Measurements from ENCODE around the gene RBM6. TPM values are rescaled to one million over a fixed set of nuclear protein-coding genes. Genes with fewer than 3 reads are reported as not detected.
"Not testable (repeated sequence)": the region's sequence is repeated elsewhere in the genome, so short reads cannot be mapped to it uniquely, and the experiment has no call there.

RBM6 gene
- total RNA-seq, 1 donor from 2014 or later, result 71.5 TPM

- Histone ChIP-seq H3K4me1 (no peaks in the 10 kb centered on the region), H3K36me3 (peaks cover 0 to 6% of the 10 kb centered on the region in 2 donors), H3K4me3 (no peak overlapping the region), H3K27me3 (no peaks in the 10 kb centered on the region), H3K27ac (no peak overlapping the region), H3K9me3 (no peaks in the 10 kb centered on the region)
- no peak for TF ChIP-seq POLR2A (IDR thresholded peaks at IDR 0.05)
- TF ChIP-seq, protein P1, sequence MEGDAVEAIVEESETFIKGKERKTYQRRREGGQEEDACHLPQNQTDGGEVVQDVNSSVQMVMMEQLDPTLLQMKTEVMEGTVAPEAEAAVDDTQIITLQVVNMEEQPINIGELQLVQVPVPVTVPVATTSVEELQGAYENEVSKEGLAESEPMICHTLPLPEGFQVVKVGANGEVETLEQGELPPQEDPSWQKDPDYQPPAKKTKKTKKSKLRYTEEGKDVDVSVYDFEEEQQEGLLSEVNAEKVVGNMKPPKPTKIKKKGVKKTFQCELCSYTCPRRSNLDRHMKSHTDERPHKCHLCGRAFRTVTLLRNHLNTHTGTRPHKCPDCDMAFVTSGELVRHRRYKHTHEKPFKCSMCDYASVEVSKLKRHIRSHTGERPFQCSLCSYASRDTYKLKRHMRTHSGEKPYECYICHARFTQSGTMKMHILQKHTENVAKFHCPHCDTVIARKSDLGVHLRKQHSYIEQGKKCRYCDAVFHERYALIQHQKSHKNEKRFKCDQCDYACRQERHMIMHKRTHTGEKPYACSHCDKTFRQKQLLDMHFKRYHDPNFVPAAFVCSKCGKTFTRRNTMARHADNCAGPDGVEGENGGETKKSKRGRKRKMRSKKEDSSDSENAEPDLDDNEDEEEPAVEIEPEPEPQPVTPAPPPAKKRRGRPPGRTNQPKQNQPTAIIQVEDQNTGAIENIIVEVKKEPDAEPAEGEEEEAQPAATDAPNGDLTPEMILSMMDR (IDR thresholded peaks at IDR 0.05), result no peak
- TF ChIP-seq POLR2AphosphoS5 (IDR thresholded peaks at IDR 0.05; ENCODE audit: insufficient read depth in 1 of 2, low read depth in 1 of 2), result no peak
- no peak for DNase-seq (ENCODE audit: extremely low spot score in 2 of 2)
- intact Hi-C loops (cut with DNase I), result no loop called here
Observed at GRCh38 chr3:50003824-50004223, 63.9 kb downstream of the RBM6 start.

- Histone ChIP-seq H3K4me1 (no peaks in the 10 kb centered on the region), H3K4me3 (no peak overlapping the region), H3K9me3 (no peaks in the 10 kb centered on the region), H3K36me3 (no peaks in the 10 kb centered on the region), H3K27me3 (no peaks in the 10 kb centered on the region), H3K27ac (no peak overlapping the region)
- intact Hi-C loops (cut with DNase I), result no loop called here
- no peak for DNase-seq (ENCODE audit: extremely low spot score in 2 of 2)
- TF ChIP-seq POLR2A (IDR thresholded peaks at IDR 0.05) (no peak), POLR2AphosphoS5 (IDR thresholded peaks at IDR 0.05; ENCODE audit: insufficient read depth in 1 of 2, low read depth in 1 of 2) (no peak)
- TF ChIP-seq, protein P1 (IDR thresholded peaks at IDR 0.05), result no peak
Observed at GRCh38 chr3:50008931-50009330, 69.0 kb downstream of the RBM6 start.

- TF ChIP-seq POLR2A (IDR thresholded peaks at IDR 0.05), result no peak
- TF ChIP-seq POLR2AphosphoS5 (IDR thresholded peaks at IDR 0.05; ENCODE audit: insufficient read depth in 1 of 2, low read depth in 1 of 2), result no peak
- TF ChIP-seq, protein P1 (IDR thresholded peaks at IDR 0.05), result no peak
- intact Hi-C loops (cut with DNase I), result no loop called here
Observed at GRCh38 chr3:50010959-50011358, 71.0 kb downstream of the RBM6 start.

GRCh38 chr3:50015918-50016317 lies 76.0 kb downstream of the RBM6 start:
- TF ChIP-seq POLR2AphosphoS5 (IDR thresholded peaks at IDR 0.05; ENCODE audit: insufficient read depth in 1 of 2, low read depth in 1 of 2) (no peak), POLR2A (IDR thresholded peaks at IDR 0.05) (no peak)
- TF ChIP-seq, protein P1 (IDR thresholded peaks at IDR 0.05), result no peak
- no peak overlapping the region for H3K4me3 ChIP-seq
- no peaks in the 10 kb centered on the region for H3K27me3 ChIP-seq
- peaks cover 0 to 5% of the 10 kb centered on the region in 2 donors for H3K36me3 ChIP-seq
- no peak overlapping the region for H3K27ac ChIP-seq
- H3K9me3 ChIP-seq, result no peaks in the 10 kb centered on the region
- no peak for DNase-seq (ENCODE audit: extremely low spot score in 2 of 2)
- no peaks in the 10 kb centered on the region for H3K4me1 ChIP-seq
- intact Hi-C loops (cut with DNase I), result no loop called here

More at GRCh38 chr3:50010959-50011358, 71.0 kb downstream of the RBM6 start:
- H3K27ac ChIP-seq, result no peak overlapping the region
- H3K9me3 ChIP-seq, result no peaks in the 10 kb centered on the region
- H3K36me3 ChIP-seq, result no peaks in the 10 kb centered on the region
- no peaks in the 10 kb centered on the region for H3K4me1 ChIP-seq
- H3K4me3 ChIP-seq, result no peak overlapping the region
- H3K27me3 ChIP-seq, result no peaks in the 10 kb centered on the region
- DNase-seq (ENCODE audit: extremely low spot score in 2 of 2), result no peak

- Histone ChIP-seq H3K4me3 (no peak overlapping the region), H3K36me3 (peaks cover 0 to 4% of the 10 kb centered on the region in 2 donors), H3K4me1 (no peaks in the 10 kb centered on the region), H3K27ac (no peak overlapping the region), H3K27me3 (no peaks in the 10 kb centered on the region), H3K9me3 (no peaks in the 10 kb centered on the region)
- intact Hi-C loops (cut with DNase I), result no loop called here
- no peak for TF ChIP-seq POLR2AphosphoS5 (IDR thresholded peaks at IDR 0.05; ENCODE audit: insufficient read depth in 1 of 2, low read depth in 1 of 2)
- TF ChIP-seq, protein P1 (IDR thresholded peaks at IDR 0.05), result no peak
- no peak for TF ChIP-seq POLR2A (IDR thresholded peaks at IDR 0.05)
- no peak for DNase-seq (ENCODE audit: extremely low spot score in 2 of 2)
Observed at GRCh38 chr3:50028346-50028745, 88.4 kb downstream of the RBM6 start.

GRCh38 chr3:50031201-50031600 lies 91.3 kb downstream of the RBM6 start:
- H3K9me3 ChIP-seq; H3K27me3 ChIP-seq; H3K4me3 ChIP-seq; H3K4me1 ChIP-seq; H3K27ac ChIP-seq; intact Hi-C loops (cut with DNase I); DNase-seq (ENCODE audit: extremely low spot score in 2 of 2); H3K36me3 ChIP-seq: not testable (repeated sequence)

Measured in vagina (tissue), 2 donors.